GM12878 (cell line): ENCODE results near the gene PTPRQ. TPM values are rescaled to one million over a fixed set of nuclear protein-coding genes. Genes with fewer than 3 reads are reported as not detected.

Experiments used
- ATAC-seq: fragments of 200-7000 bp; cut with Tn5 transposase; 3 replicates; pipeline ENCODE4 v1.9.1; 2020; ENCODE audit warnings: mild to moderate bottlenecking, moderate library complexity
- BruUV-seq: library from RNA; stranded (reverse); fragments of 400-500 nt; replicated peaks from 2 replicates; lab custom pipeline; 2021; lab: Mats Ljungman, UMichigan
- CTCF ChIA-PET: fragments of 300-600 bp; sonication (Branson Sonifier 250); formaldehyde crosslinking; extraction: SDS; loops from one replicate; lab custom pipeline; 2021; ENCODE audit warnings: inconsistent platforms; lab: Yijun Ruan, JAX
- POLR2A ChIA-PET: fragments of 350-600 bp; formaldehyde crosslinking; extraction: SDS; loops from one replicate; lab custom pipeline; 2021; ENCODE audit warnings: inconsistent platforms; lab: Charles Lee
- RAD21 ChIA-PET: fragments of 300-600 bp; sonication (Branson Sonifier 250); formaldehyde crosslinking; loops from one replicate; lab custom pipeline; 2023; ENCODE audit warnings: antibody characterized with exemption; ENCODE audit not compliant: unreplicated experiment; lab: Charles Lee
- SMC1A ChIA-PET: fragments of 300-600 bp; sonication (Branson Sonifier 250); formaldehyde crosslinking; loops from one replicate; lab custom pipeline; 2023; ENCODE audit not compliant: unreplicated experiment, uncharacterized antibody; lab: Charles Lee
- DNase-seq: peaks from one replicate; pipeline ENCODE4 v3.0.0-alpha.2; 2011; ENCODE audit warnings: low read depth, low spot score
- FAIRE-seq: peaks from 3 replicates; lab custom pipeline; 2011; peaks lifted over from hg19 to GRCh38; lab: Jason Lieb, UNC
- H2AFZ ChIP-seq: 2 replicates; pipeline ENCODE4 v1.6.0; 2011; ENCODE audit warnings: low read depth, low read length, control low read depth; ENCODE audit not compliant: control insufficient read depth
- H3K27ac ChIP-seq: 2 replicates; pipeline ENCODE4 v1.5.1; 2011; ENCODE audit warnings: control low read depth; ENCODE audit not compliant: control insufficient read depth, insufficient read depth
- H3K27me3 ChIP-seq, 2 experiments: replicated peaks in 1 of 2; 2 replicates each; pipeline versions ENCODE4 v1.6.0 to v1.6.1; 2011; ENCODE audit warnings: low read length in 1 of 2; ENCODE audit not compliant: control insufficient read depth in 2 of 2, insufficient read depth in 2 of 2
- H3K36me3 ChIP-seq, 2 experiments: 2 replicates each; pipeline ENCODE4 v1.5.1; 2011; ENCODE audit warnings: low read length in 1 of 2; ENCODE audit not compliant: control insufficient read depth in 2 of 2, insufficient read depth in 2 of 2
- H3K4me1 ChIP-seq: 2 replicates; pipeline ENCODE4 v1.6.1; 2011; ENCODE audit warnings: mild to moderate bottlenecking, low read length, moderate library complexity, mixed read lengths; ENCODE audit not compliant: control insufficient read depth, insufficient read depth
- H3K4me2 ChIP-seq: 2 replicates; pipeline ENCODE4 v1.6.0; 2011; ENCODE audit warnings: control low read depth; ENCODE audit not compliant: control insufficient read depth, insufficient read depth
- H3K4me3 ChIP-seq: fragments of 200-600 bp; sonication (generic); 2 replicates; pipeline ENCODE4 v1.5.1; 2016
- H3K79me2 ChIP-seq: 2 replicates; pipeline ENCODE4 v1.6.0; 2011; ENCODE audit warnings: low read length; ENCODE audit not compliant: control insufficient read depth, insufficient read depth
- H3K9ac ChIP-seq: 2 replicates; pipeline ENCODE4 v1.8.0; 2011; ENCODE audit warnings: low read length, control low read depth, mixed read lengths; ENCODE audit not compliant: control insufficient read depth, insufficient read depth
- H3K9me3 ChIP-seq: replicated peaks from 3 replicates; pipeline ENCODE4 v1.5.1; 2011; ENCODE audit warnings: mild to moderate bottlenecking, low read length; ENCODE audit not compliant: control insufficient read depth, insufficient read depth
- H4K20me1 ChIP-seq: 2 replicates; pipeline ENCODE4 v1.6.0; 2011; ENCODE audit not compliant: control insufficient read depth, insufficient read depth
- ATF2 ChIP-seq: IDR thresholded peaks from 2 replicates; pipeline ENCODE4 v1.6.1; 2012; ENCODE audit warnings: low read length, inconsistent platforms
- DPF2 ChIP-seq: fragments of 450-650 bp; IDR thresholded peaks from 2 replicates; pipeline ENCODE4 v1.6.1; 2017; ENCODE audit warnings: mild to moderate bottlenecking
- RUNX3 ChIP-seq: IDR thresholded peaks from 2 replicates; pipeline ENCODE4 v1.6.1; 2012; ENCODE audit warnings: low read length, inconsistent platforms
- WGBS: methylation state at CpG from one replicate; pipeline ENCODE4 v1.1.6; 2016; ENCODE audit warnings: low lambda C conversion rate; ENCODE audit not compliant: insufficient replicate concordance, insufficient coverage; ENCODE audit errors: missing lambda C conversion rate; 5-methylcytosine and 5-hydroxymethylcytosine counted together
- in situ Hi-C: fragments of 300-500 bp; cut with MboI; formaldehyde crosslinking; loops from 9 replicates; pipeline ENCODE4 v1.14.3; 2018; ENCODE audit warnings: mixed read lengths
- intact Hi-C: fragments of 100-400 bp; cut with micrococcal nuclease; formaldehyde crosslinking; loops from one replicate; pipeline ENCODE4 v1.14.2; 2022; ENCODE audit not compliant: unreplicated experiment
- polyA plus RNA-seq, 11 experiments: library from polyadenylated mRNA; depleted of rRNA in 4 of 11; unstranded in 6 of 11; stranded (reverse) in 5 of 11; fragments of >200 nt; fragmentation: Nextera tagmentation in 4 of 11; fragmentation: Illumina TruSeq in 1 of 11; extraction: Ambion mirVana in 4 of 11; extraction: Trizol in 1 of 11; gene quantifications; 1 replicate in 1 of 11; 2 replicates in 10 of 11; pipeline versions ENCODE4 v1.2.1 to v1.2.3, GENCODE V29; 2011 to 2016; ENCODE audit warnings: inconsistent platforms in 2 of 11, missing spikeins in 2 of 11, low read depth in 1 of 11
- total RNA-seq, 4 experiments: library from RNA; depleted of rRNA in 3 of 4; stranded (reverse); fragments of >200 nt in 3 of 4; fragmentation: Illumina TruSeq in 1 of 4; extraction: Trizol in 1 of 4; gene quantifications; 2 replicates each; pipeline versions ENCODE4 v1.2.1 to v1.2.3, GENCODE V29; 2013 to 2021
- TF ChIP-seq, protein P1 (sequence below): fragments of 450-650 bp; formaldehyde crosslinking; IDR thresholded peaks from 2 replicates; pipeline ENCODE4 v1.4.0; 2020; ENCODE audit warnings: mild to moderate bottlenecking, moderate library complexity

The PTPRQ gene
- total and polyA plus RNA-seq, 10 of the 15 experiments (the other 5 are each of a cell fraction or from before 2014, with no cell fraction given) = 0.01 TPM; not detected in 9

GRCh38 chr12:80715713-80716249 is 271.7 kb downstream of the PTPRQ start:
- H3K36me3 ChIP-seq = no peaks in the 10 kb centered on the region
- in situ Hi-C loops = no loop called here
- no peak overlapping the region for H3K4me3 ChIP-seq
- no peaks in the 10 kb centered on the region for H4K20me1 ChIP-seq
- H3K27ac ChIP-seq = no peak overlapping the region
- H3K27me3 ChIP-seq = peaks cover 11 to 12% of the 10 kb centered on the region in 2 experiments
- DNase-seq (no peak), ATAC-seq (no peak), FAIRE-seq (no peak)
- no peak overlapping the region for H2AFZ ChIP-seq
- no peaks in the 10 kb centered on the region for H3K79me2 ChIP-seq
- ChIA-PET POLR2A (no interaction called here), RAD21 (no interaction called here), CTCF (no interaction called here), SMC1A (interaction anchor here (0.8 kb wide), 1 partner anchor 47 kb away, joined by 4 read pairs; no protein-coding TSS in a partner anchor)
- 27% methylated on average over 10 of the region's 10 CpGs for WGBS
- TF ChIP-seq RUNX3 (no peak), DPF2 (no peak), ATF2 (no peak)
- TF ChIP-seq, protein P1, sequence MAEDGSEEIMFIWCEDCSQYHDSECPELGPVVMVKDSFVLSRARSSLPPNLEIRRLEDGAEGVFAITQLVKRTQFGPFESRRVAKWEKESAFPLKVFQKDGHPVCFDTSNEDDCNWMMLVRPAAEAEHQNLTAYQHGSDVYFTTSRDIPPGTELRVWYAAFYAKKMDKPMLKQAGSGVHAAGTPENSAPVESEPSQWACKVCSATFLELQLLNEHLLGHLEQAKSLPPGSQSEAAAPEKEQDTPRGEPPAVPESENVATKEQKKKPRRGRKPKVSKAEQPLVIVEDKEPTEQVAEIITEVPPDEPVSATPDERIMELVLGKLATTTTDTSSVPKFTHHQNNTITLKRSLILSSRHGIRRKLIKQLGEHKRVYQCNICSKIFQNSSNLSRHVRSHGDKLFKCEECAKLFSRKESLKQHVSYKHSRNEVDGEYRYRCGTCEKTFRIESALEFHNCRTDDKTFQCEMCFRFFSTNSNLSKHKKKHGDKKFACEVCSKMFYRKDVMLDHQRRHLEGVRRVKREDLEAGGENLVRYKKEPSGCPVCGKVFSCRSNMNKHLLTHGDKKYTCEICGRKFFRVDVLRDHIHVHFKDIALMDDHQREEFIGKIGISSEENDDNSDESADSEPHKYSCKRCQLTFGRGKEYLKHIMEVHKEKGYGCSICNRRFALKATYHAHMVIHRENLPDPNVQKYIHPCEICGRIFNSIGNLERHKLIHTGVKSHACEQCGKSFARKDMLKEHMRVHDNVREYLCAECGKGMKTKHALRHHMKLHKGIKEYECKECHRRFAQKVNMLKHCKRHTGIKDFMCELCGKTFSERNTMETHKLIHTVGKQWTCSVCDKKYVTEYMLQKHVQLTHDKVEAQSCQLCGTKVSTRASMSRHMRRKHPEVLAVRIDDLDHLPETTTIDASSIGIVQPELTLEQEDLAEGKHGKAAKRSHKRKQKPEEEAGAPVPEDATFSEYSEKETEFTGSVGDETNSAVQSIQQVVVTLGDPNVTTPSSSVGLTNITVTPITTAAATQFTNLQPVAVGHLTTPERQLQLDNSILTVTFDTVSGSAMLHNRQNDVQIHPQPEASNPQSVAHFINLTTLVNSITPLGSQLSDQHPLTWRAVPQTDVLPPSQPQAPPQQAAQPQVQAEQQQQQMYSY (CRISPR knock-in tag) = no peak
- H3K4me1 ChIP-seq = no peaks in the 10 kb centered on the region
- no peak overlapping the region for H3K9ac ChIP-seq
- BruUV-seq = no TSS peak
- H3K9me3 ChIP-seq = no peaks in the 10 kb centered on the region
- no peak overlapping the region for H3K4me2 ChIP-seq
- intact Hi-C loops = no loop called here
